ENCODE data around the gene SEMA5A. TPM values are rescaled to one million over a fixed set of nuclear protein-coding genes. Genes with fewer than 3 reads are reported as not detected.

The SEMA5A gene
- polyA plus RNA-seq, 12 donors: 28.2 to 49.1 (median 36.4) TPM; not detected in 1

- DNase-seq: no peak
Measured at GRCh38 chr5:9523090-9523823, 22.6 kb downstream of the SEMA5A start.

GRCh38 chr5:9519537-9519936, 26.3 kb downstream of the SEMA5A start:
- peak; percentile 29 for DNase-seq

- DNase-seq: no peak
Measured at GRCh38 chr5:9516591-9516990, 29.3 kb downstream of the SEMA5A start.

- no peak for DNase-seq
Measured at GRCh38 chr5:9515436-9515835, 30.4 kb downstream of the SEMA5A start.

DNA sequence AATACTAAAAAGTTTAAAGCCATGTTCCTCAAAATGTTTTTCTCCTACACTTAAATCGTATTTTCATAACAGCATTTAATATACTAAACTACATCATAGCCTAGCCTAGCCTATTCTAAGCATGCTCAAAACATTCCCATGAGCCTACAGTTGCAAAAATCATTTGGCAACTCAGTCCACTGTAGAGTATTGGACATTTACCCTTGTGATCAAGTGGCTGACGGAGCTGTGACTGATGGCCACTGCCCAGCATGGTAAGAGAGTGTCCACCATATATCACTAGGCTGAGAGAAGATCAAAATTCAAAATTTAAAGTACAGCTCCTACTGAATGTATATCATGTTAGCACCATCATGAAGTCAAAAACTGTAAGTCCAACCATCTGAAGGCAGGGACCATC, 30.9 kb downstream of the SEMA5A start:
- no peak for DNase-seq

- DNase-seq: no peak
Measured at GRCh38 chr5:9513827-9514226, 32.0 kb downstream of the SEMA5A start.

DNA sequence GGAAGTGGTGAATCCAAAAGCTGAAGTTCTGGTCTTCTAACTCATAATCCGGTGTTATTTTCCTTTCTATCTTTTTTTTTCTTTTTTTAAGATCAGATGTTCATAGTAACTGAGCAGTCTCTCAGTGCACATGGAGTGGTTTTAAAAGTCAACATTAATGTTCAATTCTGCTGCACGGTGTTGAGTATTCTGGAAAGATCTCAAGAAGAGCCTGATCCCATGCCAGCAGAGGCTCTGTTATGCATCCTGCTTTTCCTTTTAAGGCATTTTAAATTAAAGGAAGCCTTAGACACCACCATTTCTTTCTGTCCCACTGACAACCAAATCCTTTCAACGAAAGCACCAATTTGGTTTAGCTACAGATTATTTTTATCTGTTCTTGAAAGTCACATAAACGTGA, 33.4 kb downstream of the SEMA5A start:
- peak; percentile 61 for DNase-seq

GRCh38 chr5:9507974-9508373, 37.9 kb downstream of the SEMA5A start:
- no peak for DNase-seq

DNA sequence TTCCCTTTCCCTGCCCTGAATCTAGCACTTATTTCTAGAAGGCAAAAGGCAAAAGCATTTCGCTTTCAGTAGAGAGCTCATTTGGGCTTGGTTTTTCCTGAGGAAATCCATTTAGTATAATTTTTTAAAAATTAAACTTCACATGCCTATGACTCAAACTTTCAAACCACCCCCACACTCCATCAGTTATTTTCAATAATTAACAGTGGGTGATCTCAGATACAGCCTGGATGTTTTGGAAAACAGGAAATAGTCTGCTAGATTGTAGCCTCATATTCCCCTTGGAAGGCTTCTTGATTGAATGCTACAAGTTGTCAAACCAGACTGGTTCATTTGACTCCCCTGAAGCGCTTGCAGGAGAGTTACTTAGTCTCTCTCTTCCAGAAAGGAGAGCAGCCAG, 40.6 kb downstream of the SEMA5A start:
- no peak for DNase-seq

- no peak for DNase-seq
Measured at GRCh38 chr5:9502864-9503263, 43.0 kb downstream of the SEMA5A start.

DNA sequence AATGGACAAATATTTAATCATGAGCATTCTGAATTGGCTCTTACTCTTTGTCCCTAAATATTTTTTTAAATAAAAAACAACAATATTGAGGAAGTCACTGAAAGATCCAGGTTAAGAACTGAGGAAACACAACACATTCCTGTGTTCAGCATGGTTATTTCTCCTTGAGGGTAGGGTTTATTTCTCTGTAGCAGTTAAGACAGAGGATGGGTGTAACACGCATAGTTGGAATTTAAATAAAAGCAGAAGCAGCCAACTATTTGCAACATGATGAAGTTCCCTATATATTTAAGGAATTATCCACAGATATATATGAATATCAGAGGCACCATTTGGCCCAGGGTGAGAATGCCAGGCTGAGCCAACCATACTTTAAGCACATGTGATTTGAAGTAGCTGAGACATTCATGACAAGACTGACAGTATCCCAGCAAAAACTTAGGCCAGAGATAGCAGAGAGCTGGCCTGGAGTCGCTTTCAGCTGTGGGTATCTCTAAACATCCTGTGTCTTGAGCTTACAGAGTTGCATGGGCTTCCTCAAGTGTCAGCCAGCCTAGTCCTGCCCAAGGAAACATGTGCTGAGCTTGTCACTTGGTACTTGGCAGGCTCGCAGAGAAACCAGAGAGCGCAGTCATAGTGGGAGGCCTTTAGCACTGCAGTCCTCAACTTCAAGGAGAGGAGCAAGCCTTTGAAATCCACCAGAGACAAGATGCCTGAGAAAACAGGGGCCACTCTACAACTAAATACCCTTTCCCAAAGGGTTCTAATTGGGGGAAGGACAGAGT, 43.6 kb downstream of the SEMA5A start:
- DNase-seq: no peak

GRCh38 chr5:9500625-9501024, 45.2 kb downstream of the SEMA5A start:
- DNase-seq: peak; percentile 28

DNA sequence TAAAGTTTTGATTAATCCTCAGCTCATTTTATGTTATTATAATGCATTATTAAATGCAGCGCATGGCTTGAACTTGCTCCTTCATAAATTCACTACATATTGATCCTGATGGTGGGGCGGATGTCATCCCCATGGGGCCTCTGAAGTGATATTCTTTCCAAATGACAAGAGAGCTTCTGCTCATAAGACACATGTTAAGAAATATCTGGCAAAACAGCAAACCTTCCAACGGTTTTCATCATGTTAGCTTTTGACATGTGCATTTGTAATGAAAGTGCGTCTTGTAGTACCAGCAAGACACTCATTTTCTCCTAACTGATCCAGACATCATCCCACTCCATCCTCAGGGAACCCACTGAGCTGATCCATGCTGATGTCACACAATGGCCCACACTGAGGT, 45.7 kb downstream of the SEMA5A start:
- no peak for DNase-seq

GRCh38 chr5:9499498-9499876, 46.4 kb downstream of the SEMA5A start:
- DNase-seq: no peak

GRCh38 chr5:9498541-9499497, 47.1 kb downstream of the SEMA5A start:
- no peak for DNase-seq

DNA sequence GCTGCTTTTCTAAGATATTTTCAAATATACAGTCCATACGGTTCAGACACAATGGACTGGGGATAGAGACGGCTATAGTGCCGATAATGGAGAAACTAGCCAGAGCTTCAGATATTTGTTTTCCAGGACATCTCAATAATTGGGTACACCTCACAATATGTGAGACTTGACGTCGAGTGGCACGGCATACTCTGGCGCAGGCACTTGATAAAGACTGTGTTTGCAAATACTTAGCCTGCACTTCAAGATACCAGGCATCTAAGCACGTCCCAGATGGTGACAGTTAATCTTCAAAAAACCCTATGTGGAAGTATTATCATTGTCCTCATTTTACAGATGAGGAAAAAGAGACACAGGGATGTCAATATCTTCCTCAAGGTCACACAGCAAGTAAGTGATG, 48.5 kb downstream of the SEMA5A start:
- DNase-seq: no peak

GRCh38 chr5:9496801-9497200, 49.1 kb downstream of the SEMA5A start:
- no peak for DNase-seq

DNA sequence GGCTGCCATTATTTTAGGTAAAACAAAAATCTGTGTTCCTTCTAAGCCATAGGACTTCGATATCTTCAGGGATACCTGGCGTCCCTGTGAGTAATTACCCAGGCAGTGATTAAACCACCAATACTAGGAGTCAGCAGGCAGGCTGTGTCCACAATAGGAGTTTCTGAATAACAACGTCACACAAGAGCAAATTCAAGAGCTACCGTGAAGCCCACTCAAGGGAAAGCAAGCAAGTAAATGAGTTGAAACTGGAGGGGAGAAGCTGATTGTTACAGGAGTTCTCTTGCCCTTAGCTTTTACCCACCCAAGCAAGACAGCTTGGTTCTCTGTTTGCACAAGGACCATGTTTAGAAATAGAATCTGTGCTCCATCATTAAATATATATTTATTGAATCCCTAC, 50.8 kb downstream of the SEMA5A start:
- no peak for DNase-seq

DNA sequence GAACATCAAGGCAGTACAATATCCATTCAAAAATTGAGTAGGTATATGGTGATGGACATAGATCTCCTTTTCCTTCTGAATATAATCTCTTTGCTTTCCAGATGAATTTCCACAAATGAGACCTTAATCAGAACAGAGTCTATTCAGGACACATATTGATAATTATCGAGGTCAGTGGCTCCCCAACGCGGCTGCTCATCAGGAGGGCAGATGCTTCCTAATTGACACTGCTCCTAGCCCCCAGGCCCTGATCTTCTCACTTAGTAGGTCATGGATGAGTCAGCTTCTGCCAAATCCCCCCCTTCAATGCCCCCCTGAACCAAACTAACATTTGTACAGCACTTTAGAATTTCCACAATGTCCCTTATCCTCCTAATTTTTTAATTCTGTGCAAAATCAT, 51.6 kb downstream of the SEMA5A start:
- no peak for DNase-seq

GRCh38 chr5:9490494-9491097, 55.3 kb downstream of the SEMA5A start:
- DNase-seq: no peak

- DNase-seq: no peak
Measured at GRCh38 chr5:9483779-9484178, 62.1 kb downstream of the SEMA5A start.

DNA sequence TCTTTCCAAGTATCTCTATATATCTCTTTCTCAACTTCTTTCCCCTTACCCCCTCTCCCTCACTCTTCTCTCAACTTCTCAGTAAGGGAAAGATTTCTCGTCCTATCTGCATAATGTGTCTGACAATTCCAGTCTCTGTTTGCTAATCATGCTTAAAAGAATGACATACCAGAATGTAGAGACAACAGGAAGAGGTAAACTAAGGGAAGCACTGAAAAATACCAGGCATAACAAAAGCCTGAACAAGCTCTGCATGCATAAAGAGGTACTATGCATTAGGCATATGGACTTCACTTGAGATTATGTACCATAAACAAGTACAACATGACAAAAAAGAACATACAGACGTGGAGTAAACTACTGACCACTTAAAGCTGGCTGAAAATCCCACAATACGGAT, 62.6 kb downstream of the SEMA5A start:
- no peak for DNase-seq

Data from muscle of arm (tissue), 12 donors.